Keratinocyte (primary cell): ENCODE measurements around the gene SCAMP4. TPM values are rescaled to one million over a fixed set of nuclear protein-coding genes. Genes with fewer than 3 reads are reported as not detected.

Experiments used
- DNase-seq: peaks from one replicate; pipeline ENCODE4 v3.0.0-alpha.2; 2011; ENCODE audit warnings: low read depth, missing footprints, low spot score
- FAIRE-seq: peaks from 2 replicates; lab custom pipeline; 2011; peaks lifted over from hg19 to GRCh38; lab: Jason Lieb, UNC
- H2AFZ ChIP-seq: 2 replicates; pipeline ENCODE4 v1.6.0; 2012; ENCODE audit warnings: low read length, control low read depth, inconsistent platforms; ENCODE audit not compliant: control insufficient read depth
- H3K27ac ChIP-seq: 2 replicates; pipeline ENCODE4 v1.5.1; 2011; ENCODE audit warnings: low read length; ENCODE audit not compliant: control insufficient read depth, insufficient read depth
- H3K27me3 ChIP-seq: 3 replicates; pipeline ENCODE4 v1.6.0; 2011; ENCODE audit warnings: low read length; ENCODE audit not compliant: control insufficient read depth, insufficient read depth; ENCODE audit errors: extremely low read depth
- H3K36me3 ChIP-seq, 2 experiments: 2 replicates in 1 of 2; 3 replicates in 1 of 2; pipeline ENCODE4 v1.5.1; 2011; ENCODE audit warnings: low read length in 2 of 2, mild to moderate bottlenecking in 1 of 2; ENCODE audit not compliant: control insufficient read depth in 2 of 2, insufficient read depth in 2 of 2; ENCODE audit errors: extremely low read depth in 1 of 2
- H3K4me1 ChIP-seq: 3 replicates; pipeline ENCODE4 v1.5.1; 2011; ENCODE audit warnings: low read length; ENCODE audit not compliant: control insufficient read depth, insufficient read depth; ENCODE audit errors: extremely low read depth
- H3K4me2 ChIP-seq: 3 replicates; pipeline ENCODE4 v1.6.0; 2011; ENCODE audit warnings: low read depth, low read length; ENCODE audit not compliant: control insufficient read depth, insufficient read depth; ENCODE audit errors: extremely low read depth
- H3K4me3 ChIP-seq, 3 experiments: fragments of 200-600 bp in 1 of 3; sonication (generic) in 1 of 3; 2 replicates in 2 of 3; 3 replicates in 1 of 3; pipeline ENCODE4 v1.5.1; 2011 to 2016; ENCODE audit warnings: low read length in 3 of 3, mild to moderate bottlenecking in 3 of 3, control low read depth in 2 of 3, inconsistent platforms in 1 of 3, low read depth in 1 of 3, mixed read lengths in 1 of 3, mixed run types in 1 of 3, moderate library complexity in 1 of 3; ENCODE audit not compliant: control insufficient read depth in 2 of 3, insufficient read depth in 2 of 3; ENCODE audit errors: extremely low read depth in 1 of 3
- H3K79me2 ChIP-seq: 2 replicates; pipeline ENCODE4 v1.6.0; 2012; ENCODE audit warnings: low read length; ENCODE audit not compliant: control insufficient read depth, insufficient read depth
- H3K9ac ChIP-seq: 3 replicates; pipeline ENCODE4 v1.6.0; 2011; ENCODE audit warnings: low read length; ENCODE audit not compliant: control insufficient read depth, insufficient read depth; ENCODE audit errors: extremely low read depth
- H3K9me1 ChIP-seq: 3 replicates; pipeline ENCODE4 v1.6.0; 2011; ENCODE audit warnings: low read length; ENCODE audit not compliant: control insufficient read depth, insufficient read depth; ENCODE audit errors: extremely low read depth
- H3K9me3 ChIP-seq: 2 replicates; pipeline ENCODE4 v1.5.1; 2012; ENCODE audit warnings: low read depth, low read length; ENCODE audit not compliant: control insufficient read depth
- H4K20me1 ChIP-seq: 3 replicates; pipeline ENCODE4 v1.6.0; 2011; ENCODE audit warnings: low read length; ENCODE audit not compliant: control insufficient read depth, insufficient read depth; ENCODE audit errors: extremely low read depth
- EZH2 ChIP-seq: IDR thresholded peaks from one replicate; pipeline ENCODE4 v1.6.1; 2012; ENCODE audit warnings: inconsistent platforms, mild to moderate bottlenecking, low read length, moderate library complexity
- dilution Hi-C: fragments of 300-500 bp; cut with MboI; formaldehyde crosslinking; loops from one replicate; pipeline ENCODE4 v1.7.0; 2020; ENCODE audit warnings: low sequenced_read_pairs; ENCODE audit not compliant: extremely low pct_ligation_motif_present
- polyA plus RNA-seq, 5 experiments: library from polyadenylated mRNA; depleted of rRNA in 3 of 5; stranded (reverse) in 3 of 5; stranded (forward) in 1 of 5; unstranded in 1 of 5; fragments of >200 nt; gene quantifications; 1 replicate in 1 of 5; 2 replicates in 3 of 5; 3 replicates in 1 of 5; pipeline versions ENCODE4 v1.2.1 to v1.2.3, GENCODE V29; 2011 to 2012; ENCODE audit warnings: missing spikeins in 2 of 5, low read depth in 1 of 5, low replicate concordance in 1 of 5
- TF ChIP-seq, protein P1 (sequence below), 3 experiments: IDR thresholded peaks in 1 of 3; conservative IDR thresholded peaks in 1 of 3; optimal IDR thresholded peaks in 1 of 3; 2 replicates in 2 of 3; 3 replicates in 1 of 3; pipeline versions ENCODE3 to v1.5.1; 2011; ENCODE audit warnings: low read length in 3 of 3, mild to moderate bottlenecking in 3 of 3, moderate library complexity in 2 of 3, control low read depth in 1 of 3, inconsistent platforms in 1 of 3; ENCODE audit not compliant: insufficient read depth in 2 of 3; ENCODE audit errors: extremely low read depth in 1 of 3

The SCAMP4 gene
- polyA plus RNA-seq, 1 donor (not counting 4 experiments of a cell fraction or from before 2014, with no cell fraction given): 4.8 TPM

DNA sequence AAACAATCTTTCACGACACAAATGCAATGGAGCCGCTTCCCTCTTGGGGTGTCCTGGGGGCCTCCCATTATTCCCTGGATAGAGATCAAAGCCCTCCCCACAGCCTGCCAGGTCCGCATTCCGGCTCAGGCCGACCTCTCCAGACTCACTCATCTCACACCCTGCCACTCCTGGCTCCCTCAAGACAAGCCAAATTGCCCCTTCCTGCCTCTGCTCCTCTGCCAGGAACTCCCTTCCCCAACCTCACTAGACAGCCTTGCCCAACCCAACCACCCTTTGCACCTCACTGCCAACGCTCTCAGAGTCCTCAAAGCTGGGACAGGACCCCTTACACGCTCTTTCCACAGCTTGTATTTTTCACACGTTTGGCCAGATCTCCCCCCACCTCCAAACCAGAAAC is 21.4 kb upstream of the SCAMP4 start:
- Histone ChIP-seq H3K9ac (peak overlapping the region; percentile 84), H3K79me2 (peaks cover 47% of the 10 kb centered on the region), H3K4me2 (peak overlapping the region; percentile 96), H3K4me3 (peak overlapping the region; percentile 68 to 80 (median 80)), H3K27me3 (no peaks in the 10 kb centered on the region), H3K9me1 (peaks cover 6% of the 10 kb centered on the region), H3K9me3 (no peaks in the 10 kb centered on the region), H3K4me1 (peaks cover 24% of the 10 kb centered on the region), H4K20me1 (peaks cover 25% of the 10 kb centered on the region), H3K36me3 (peaks cover 5 to 11% of the 10 kb centered on the region in 2 experiments), H3K27ac (no peak overlapping the region), H2AFZ (no peak overlapping the region)
- TF ChIP-seq, protein P1, sequence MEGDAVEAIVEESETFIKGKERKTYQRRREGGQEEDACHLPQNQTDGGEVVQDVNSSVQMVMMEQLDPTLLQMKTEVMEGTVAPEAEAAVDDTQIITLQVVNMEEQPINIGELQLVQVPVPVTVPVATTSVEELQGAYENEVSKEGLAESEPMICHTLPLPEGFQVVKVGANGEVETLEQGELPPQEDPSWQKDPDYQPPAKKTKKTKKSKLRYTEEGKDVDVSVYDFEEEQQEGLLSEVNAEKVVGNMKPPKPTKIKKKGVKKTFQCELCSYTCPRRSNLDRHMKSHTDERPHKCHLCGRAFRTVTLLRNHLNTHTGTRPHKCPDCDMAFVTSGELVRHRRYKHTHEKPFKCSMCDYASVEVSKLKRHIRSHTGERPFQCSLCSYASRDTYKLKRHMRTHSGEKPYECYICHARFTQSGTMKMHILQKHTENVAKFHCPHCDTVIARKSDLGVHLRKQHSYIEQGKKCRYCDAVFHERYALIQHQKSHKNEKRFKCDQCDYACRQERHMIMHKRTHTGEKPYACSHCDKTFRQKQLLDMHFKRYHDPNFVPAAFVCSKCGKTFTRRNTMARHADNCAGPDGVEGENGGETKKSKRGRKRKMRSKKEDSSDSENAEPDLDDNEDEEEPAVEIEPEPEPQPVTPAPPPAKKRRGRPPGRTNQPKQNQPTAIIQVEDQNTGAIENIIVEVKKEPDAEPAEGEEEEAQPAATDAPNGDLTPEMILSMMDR (optimal IDR thresholded peaks at IDR 0.05 in 1 of 3, IDR thresholded peaks at IDR 0.05 in 1 of 3, conservative IDR thresholded peaks at IDR 0.05 in 1 of 3; ENCODE audit: extremely low read depth in 1 of 3, insufficient read depth in 2 of 3, low read length in 3 of 3): no peak
- TF ChIP-seq EZH2: no peak
- FAIRE-seq: no peak
- dilution Hi-C loops: no loop called here
- no peak for DNase-seq

DNA sequence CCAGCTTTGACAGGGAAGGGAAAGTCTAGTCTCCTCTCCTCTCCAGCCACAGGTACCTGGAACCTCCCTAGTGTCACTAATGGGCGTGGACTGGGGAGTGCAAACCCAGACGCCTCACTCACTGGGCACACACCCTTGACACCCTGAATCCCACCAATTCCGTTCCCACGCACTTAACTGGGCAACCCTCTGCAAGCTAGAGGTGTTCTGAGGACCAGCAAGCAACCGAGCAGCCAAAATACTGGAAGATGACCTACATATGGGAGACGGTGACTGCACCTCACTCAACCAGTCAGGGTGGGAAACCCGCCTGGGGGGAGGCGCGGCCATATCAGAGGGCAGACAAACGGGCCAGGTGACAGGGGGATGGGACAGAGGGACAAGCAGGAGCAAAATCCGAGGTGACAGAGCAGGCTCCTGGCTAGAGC is 20.9 kb upstream of the SCAMP4 start:
- Histone ChIP-seq H3K9me3 (no peaks in the 10 kb centered on the region), H3K36me3 (peaks cover 5 to 11% of the 10 kb centered on the region in 2 experiments), H3K9ac (peak overlapping the region; percentile 84), H3K4me3 (peak overlapping the region; percentile 68 to 80 (median 80)), H2AFZ (no peak overlapping the region), H3K27me3 (no peaks in the 10 kb centered on the region), H3K4me2 (peak overlapping the region; percentile 96), H3K4me1 (peaks cover 24% of the 10 kb centered on the region), H3K27ac (peak overlapping the region; percentile 64), H3K9me1 (peaks cover 6% of the 10 kb centered on the region), H3K79me2 (peaks cover 47% of the 10 kb centered on the region), H4K20me1 (peaks cover 25% of the 10 kb centered on the region)
- no peak for TF ChIP-seq EZH2
- TF ChIP-seq, protein P1 (optimal IDR thresholded peaks at IDR 0.05 in 1 of 3, IDR thresholded peaks at IDR 0.05 in 1 of 3, conservative IDR thresholded peaks at IDR 0.05 in 1 of 3; ENCODE audit: extremely low read depth in 1 of 3, insufficient read depth in 2 of 3, low read length in 3 of 3): no peak
- FAIRE-seq: no peak
- dilution Hi-C loops: no loop called here
- DNase-seq: no peak
